CD4-positive, alpha-beta memory T cell (primary cell): ENCODE measurements around the gene SHROOM4. TPM values are rescaled to one million over a fixed set of nuclear protein-coding genes. Genes with fewer than 3 reads are reported as not detected.
A peak's percentile ranks its signal among the peaks of the same experiment; 100 is the strongest.

Source experiments
- CTCF ChIA-PET: fragments of 350-600 bp; sonication (Branson Sonifier 250); formaldehyde crosslinking; loops from one replicate; lab custom pipeline; 2021; ENCODE audit warnings: inconsistent platforms; ENCODE audit not compliant: partially characterized antibody; lab: Charles Lee
- POLR2A ChIA-PET: fragments of 350-600 bp; sonication (Branson Sonifier 250); formaldehyde crosslinking; loops from one replicate; lab custom pipeline; 2021; ENCODE audit not compliant: partially characterized antibody; lab: Charles Lee
- DNase-seq, 5 donors: peaks; one replicate each; pipeline versions ENCODE4 v3.0.0 to v3.0.0-alpha.2; 2020 to 2022; ENCODE audit warnings: mixed read lengths in 1 of 5
- H3K27ac ChIP-seq: one replicate; pipeline ENCODE4 v1.7.0; 2013; ENCODE audit warnings: low read depth, low read length
- H3K27me3 ChIP-seq: 2 replicates; pipeline ENCODE4 v1.7.0; 2013; ENCODE audit warnings: mild to moderate bottlenecking, low read length, moderate library complexity; ENCODE audit not compliant: insufficient read depth
- H3K36me3 ChIP-seq: 2 replicates; pipeline ENCODE4 v1.7.0; 2013; ENCODE audit warnings: mild to moderate bottlenecking, low read length, moderate library complexity; ENCODE audit not compliant: insufficient read depth
- H3K4me1 ChIP-seq: 2 replicates; pipeline ENCODE4 v1.7.0; 2013; ENCODE audit warnings: mild to moderate bottlenecking, low read length, moderate library complexity; ENCODE audit not compliant: insufficient read depth
- H3K4me3 ChIP-seq, 2 donors: one replicate each; pipeline ENCODE4 v1.7.0; 2013; ENCODE audit warnings: low read length in 2 of 2, mild to moderate bottlenecking in 1 of 2
- H3K9me3 ChIP-seq, 2 donors: one replicate each; pipeline ENCODE4 v1.7.0; 2013; ENCODE audit warnings: low read length in 2 of 2, control low read depth in 1 of 2; ENCODE audit not compliant: control insufficient read depth in 1 of 2
- H3K27ac Mint-ChIP-seq, 7 donors: one replicate each; pipeline ENCODE4 v1.8.0; 2020 to 2021; ENCODE audit warnings: mixed read lengths in 7 of 7, mild to moderate bottlenecking in 6 of 7, inconsistent platforms in 3 of 7, moderate library complexity in 3 of 7
- H3K27me3 Mint-ChIP-seq, 2 donors: one replicate each; pipeline ENCODE4 v1.8.0; 2020 to 2021; ENCODE audit warnings: mixed read lengths in 2 of 2
- H3K36me3 Mint-ChIP-seq, 2 donors: one replicate each; pipeline ENCODE4 v1.8.0; 2020 to 2021; ENCODE audit warnings: mixed read lengths in 2 of 2, inconsistent platforms in 1 of 2, mild to moderate bottlenecking in 1 of 2
- H3K4me1 Mint-ChIP-seq, 4 donors: one replicate each; pipeline ENCODE4 v1.8.0; 2020 to 2021; ENCODE audit warnings: mixed read lengths in 4 of 4, mild to moderate bottlenecking in 1 of 4
- H3K4me3 Mint-ChIP-seq, 8 donors: one replicate each; pipeline ENCODE4 v1.8.0; 2020 to 2021; ENCODE audit warnings: mixed read lengths in 8 of 8, mild to moderate bottlenecking in 7 of 8, moderate library complexity in 6 of 8, inconsistent platforms in 3 of 8
- H3K9me3 Mint-ChIP-seq, 8 donors: one replicate each; pipeline ENCODE4 v1.8.0; 2020 to 2021; ENCODE audit warnings: mixed read lengths in 8 of 8, mild to moderate bottlenecking in 5 of 8, inconsistent platforms in 3 of 8, moderate library complexity in 1 of 8
- intact Hi-C: fragments of 100-400 bp; cut with micrococcal nuclease; formaldehyde crosslinking; loops from one replicate; pipeline ENCODE4 v1.15.1; 2023
- polyA plus RNA-seq, 2 donors: library from polyadenylated mRNA; unstranded; fragments of 300-500 nt; fragmentation: Illumina TruSeq; gene quantifications; one replicate each; pipeline ENCODE4 v1.2.3, GENCODE V29; 2021
- total RNA-seq, 2 experiments: library from RNA; stranded (reverse); gene quantifications; one replicate each; pipeline ENCODE4 v1.2.3, GENCODE V29; 2021

SHROOM4 gene
- total and polyA plus RNA-seq, 4 experiments from 2014 or later, result not detected

- Mint-ChIP-seq H3K27ac (no peak overlapping the region), H3K4me3 (no peak overlapping the region), H3K9me3 (peaks cover 0 to 2% (median 0%) of the 10 kb centered on the region in 8 donors), H3K4me1 (no peaks in the 10 kb centered on the region), H3K27me3 (peaks cover 7% of the 10 kb centered on the region in 2 donors), H3K36me3 (no peaks in the 10 kb centered on the region)
- no peaks in the 10 kb centered on the region for H3K36me3 ChIP-seq
- H3K27ac ChIP-seq, result no peak overlapping the region
- POLR2A ChIA-PET, result no interaction called here
- no peaks in the 10 kb centered on the region for H3K27me3 ChIP-seq
- no peaks in the 10 kb centered on the region for H3K4me1 ChIP-seq
- H3K9me3 ChIP-seq, result no peaks in the 10 kb centered on the region
- H3K4me3 ChIP-seq, result no peak overlapping the region
- intact Hi-C loops, result loop anchor here (5.0 kb wide), 3 partner anchors 210 to 1570 kb away; no protein-coding TSS in a partner anchor
- peak in 4 of 5 donors; percentile 32 to 44 (median 36) for DNase-seq
- CTCF ChIA-PET, result interaction anchor here (1.0 to 1.5 kb wide), 4 partner anchors 10 to 768 kb away, joined by 3 to 4 read pairs (median 3); no protein-coding TSS in a partner anchor
Measured at GRCh38 chrX:50691820-50692219, 122.2 kb downstream of the SHROOM4 start.

GRCh38 chrX:50684871-50685270 is 129.1 kb downstream of the SHROOM4 start:
- POLR2A ChIA-PET, result no interaction called here
- Mint-ChIP-seq H3K9me3 (no peaks in the 10 kb centered on the region), H3K36me3 (no peaks in the 10 kb centered on the region), H3K4me3 (no peak overlapping the region), H3K27me3 (no peaks in the 10 kb centered on the region), H3K27ac (no peak overlapping the region), H3K4me1 (no peaks in the 10 kb centered on the region)
- CTCF ChIA-PET, result no interaction called here
- Histone ChIP-seq H3K27me3 (no peaks in the 10 kb centered on the region), H3K27ac (no peak overlapping the region), H3K4me1 (no peaks in the 10 kb centered on the region), H3K4me3 (no peak overlapping the region), H3K36me3 (no peaks in the 10 kb centered on the region), H3K9me3 (no peaks in the 10 kb centered on the region)
- intact Hi-C loops, result no loop called here
- no peak for DNase-seq

- no peaks in the 10 kb centered on the region for H3K36me3 Mint-ChIP-seq
- no peak overlapping the region for H3K27ac Mint-ChIP-seq
- Histone ChIP-seq H3K4me3 (no peak overlapping the region), H3K36me3 (no peaks in the 10 kb centered on the region), H3K4me1 (no peaks in the 10 kb centered on the region), H3K27me3 (no peaks in the 10 kb centered on the region), H3K27ac (no peak overlapping the region), H3K9me3 (no peaks in the 10 kb centered on the region)
- H3K4me3 Mint-ChIP-seq, result no peak overlapping the region
- no peaks in the 10 kb centered on the region for H3K9me3 Mint-ChIP-seq
- DNase-seq, result no peak
- ChIA-PET CTCF (interaction anchor here (1.0 kb wide), 1 partner anchor 10 kb away, joined by 3 read pairs; no protein-coding TSS in a partner anchor), POLR2A (no interaction called here)
- intact Hi-C loops, result no loop called here
- no peaks in the 10 kb centered on the region for H3K4me1 Mint-ChIP-seq
- H3K27me3 Mint-ChIP-seq, result no peaks in the 10 kb centered on the region
Measured at GRCh38 chrX:50680990-50681389, 133.0 kb downstream of the SHROOM4 start.

GRCh38 chrX:50677789-50678188 is 136.2 kb downstream of the SHROOM4 start:
- H3K36me3 Mint-ChIP-seq, result no peaks in the 10 kb centered on the region
- POLR2A ChIA-PET, result no interaction called here

GRCh38 chrX:50671661-50672060 is 142.3 kb downstream of the SHROOM4 start:
- Histone ChIP-seq H3K36me3 (no peaks in the 10 kb centered on the region), H3K4me1 (no peaks in the 10 kb centered on the region), H3K27me3 (no peaks in the 10 kb centered on the region), H3K4me3 (no peak overlapping the region), H3K9me3 (no peaks in the 10 kb centered on the region), H3K27ac (no peak overlapping the region)
- H3K9me3 Mint-ChIP-seq, result no peaks in the 10 kb centered on the region
- H3K4me1 Mint-ChIP-seq, result no peaks in the 10 kb centered on the region
- no peak overlapping the region for H3K27ac Mint-ChIP-seq
- intact Hi-C loops, result no loop called here
- no peaks in the 10 kb centered on the region for H3K36me3 Mint-ChIP-seq
- ChIA-PET POLR2A (no interaction called here), CTCF (no interaction called here)
- H3K4me3 Mint-ChIP-seq, result no peak overlapping the region
- H3K27me3 Mint-ChIP-seq, result peaks cover 0 to 3% of the 10 kb centered on the region in 2 donors
- DNase-seq, result no peak

More at GRCh38 chrX:50677789-50678188, 136.2 kb downstream of the SHROOM4 start:
- Mint-ChIP-seq H3K27ac (no peak overlapping the region), H3K4me1 (no peaks in the 10 kb centered on the region), H3K9me3 (no peaks in the 10 kb centered on the region), H3K27me3 (peaks cover 0 to 3% of the 10 kb centered on the region in 2 donors), H3K4me3 (no peak overlapping the region)
- Histone ChIP-seq H3K27me3 (no peaks in the 10 kb centered on the region), H3K4me1 (no peaks in the 10 kb centered on the region), H3K9me3 (no peaks in the 10 kb centered on the region), H3K4me3 (no peak overlapping the region), H3K27ac (no peak overlapping the region), H3K36me3 (no peaks in the 10 kb centered on the region)
- DNase-seq, result no peak
- intact Hi-C loops, result no loop called here
- CTCF ChIA-PET, result no interaction called here

- Histone ChIP-seq H3K4me3 (no peak overlapping the region), H3K9me3 (no peaks in the 10 kb centered on the region), H3K36me3 (no peaks in the 10 kb centered on the region), H3K4me1 (no peaks in the 10 kb centered on the region), H3K27ac (no peak overlapping the region), H3K27me3 (no peaks in the 10 kb centered on the region)
- Mint-ChIP-seq H3K27me3 (peaks cover 2 to 3% of the 10 kb centered on the region in 2 donors), H3K36me3 (no peaks in the 10 kb centered on the region), H3K4me1 (no peaks in the 10 kb centered on the region), H3K4me3 (no peak overlapping the region), H3K27ac (no peak overlapping the region), H3K9me3 (no peaks in the 10 kb centered on the region)
- CTCF ChIA-PET, result no interaction called here
- intact Hi-C loops, result no loop called here
- DNase-seq, result no peak
- POLR2A ChIA-PET, result no interaction called here
Measured at GRCh38 chrX:50668860-50669259, 145.1 kb downstream of the SHROOM4 start.

- Histone ChIP-seq H3K27ac (no peak overlapping the region), H3K9me3 (no peaks in the 10 kb centered on the region), H3K4me3 (no peak overlapping the region), H3K36me3 (no peaks in the 10 kb centered on the region), H3K27me3 (no peaks in the 10 kb centered on the region), H3K4me1 (no peaks in the 10 kb centered on the region)
- no peaks in the 10 kb centered on the region for H3K4me1 Mint-ChIP-seq
- H3K4me3 Mint-ChIP-seq, result no peak overlapping the region
- peaks cover 0 to 1% of the 10 kb centered on the region in 2 donors for H3K27me3 Mint-ChIP-seq
- POLR2A ChIA-PET, result no interaction called here
- CTCF ChIA-PET, result no interaction called here
- no peaks in the 10 kb centered on the region for H3K36me3 Mint-ChIP-seq
- H3K27ac Mint-ChIP-seq, result no peak overlapping the region
- intact Hi-C loops, result no loop called here
- H3K9me3 Mint-ChIP-seq, result peaks cover 0 to 5% (median 0%) of the 10 kb centered on the region in 8 donors
- DNase-seq, result no peak
Measured at GRCh38 chrX:50648156-50648555, 165.8 kb downstream of the SHROOM4 start.

- ChIA-PET CTCF (no interaction called here), POLR2A (no interaction called here)
- Mint-ChIP-seq H3K4me3 (no peak overlapping the region), H3K27ac (no peak overlapping the region), H3K27me3 (peaks cover 0 to 1% of the 10 kb centered on the region in 2 donors), H3K9me3 (no peaks in the 10 kb centered on the region), H3K36me3 (no peaks in the 10 kb centered on the region), H3K4me1 (no peaks in the 10 kb centered on the region)
- no peaks in the 10 kb centered on the region for H3K27me3 ChIP-seq
- no peaks in the 10 kb centered on the region for H3K9me3 ChIP-seq
- no peak overlapping the region for H3K4me3 ChIP-seq
- no peak overlapping the region for H3K27ac ChIP-seq
- H3K4me1 ChIP-seq, result no peaks in the 10 kb centered on the region
- DNase-seq, result no peak
- intact Hi-C loops, result no loop called here
- no peaks in the 10 kb centered on the region for H3K36me3 ChIP-seq
Measured at GRCh38 chrX:50644496-50644895, 169.5 kb downstream of the SHROOM4 start.
